Hematopoietic multipotent progenitor cell treated with erythropoietin and hydrocortisone succinate and interleukin-3 and kit ligand, for 6 days (in vitro differentiated cells): Measurements from ENCODE around the gene HOXD4.

Experiments used
- DNase-seq: peaks from one replicate; pipeline ENCODE4 v3.0.0-alpha.2; 2015

HOXD4 gene

DNA sequence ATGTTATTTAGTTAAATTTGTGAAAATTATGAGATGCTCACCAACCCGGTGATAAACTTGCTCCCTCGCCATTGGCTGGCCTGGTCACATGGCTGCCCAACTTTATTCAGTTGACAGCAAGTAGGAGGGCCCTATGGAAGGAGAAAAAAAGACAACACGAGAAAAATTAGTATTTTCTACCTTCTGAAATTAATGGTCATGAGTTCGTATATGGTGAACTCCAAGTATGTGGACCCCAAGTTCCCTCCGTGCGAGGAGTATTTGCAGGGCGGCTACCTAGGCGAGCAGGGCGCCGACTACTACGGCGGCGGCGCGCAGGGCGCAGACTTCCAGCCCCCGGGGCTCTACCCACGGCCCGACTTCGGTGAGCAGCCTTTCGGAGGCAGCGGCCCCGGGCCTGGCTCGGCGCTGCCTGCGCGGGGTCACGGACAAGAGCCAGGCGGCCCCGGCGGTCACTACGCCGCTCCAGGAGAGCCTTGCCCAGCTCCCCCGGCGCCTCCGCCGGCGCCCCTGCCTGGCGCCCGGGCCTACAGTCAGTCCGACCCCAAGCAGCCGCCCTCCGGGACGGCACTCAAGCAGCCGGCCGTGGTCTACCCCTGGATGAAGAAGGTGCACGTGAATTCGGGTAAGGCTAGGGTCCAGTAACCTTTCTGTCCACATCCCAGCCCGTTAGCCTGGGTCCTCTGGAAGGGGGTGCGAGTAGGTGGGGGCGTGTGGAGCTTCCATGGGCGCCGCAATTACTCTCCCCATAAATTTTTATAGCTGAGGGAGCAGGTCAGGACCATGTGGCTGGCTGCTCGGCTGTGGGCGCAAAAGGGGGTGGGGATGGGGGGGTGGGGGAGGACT, at the start of gene HOXD4:
HOXD4 (plus strand) TSS at position 109 of the 846 bp plus-strand sequence; CDS start at position 193, 84 bp downstream.
- DNase-seq: no peak

DNA sequence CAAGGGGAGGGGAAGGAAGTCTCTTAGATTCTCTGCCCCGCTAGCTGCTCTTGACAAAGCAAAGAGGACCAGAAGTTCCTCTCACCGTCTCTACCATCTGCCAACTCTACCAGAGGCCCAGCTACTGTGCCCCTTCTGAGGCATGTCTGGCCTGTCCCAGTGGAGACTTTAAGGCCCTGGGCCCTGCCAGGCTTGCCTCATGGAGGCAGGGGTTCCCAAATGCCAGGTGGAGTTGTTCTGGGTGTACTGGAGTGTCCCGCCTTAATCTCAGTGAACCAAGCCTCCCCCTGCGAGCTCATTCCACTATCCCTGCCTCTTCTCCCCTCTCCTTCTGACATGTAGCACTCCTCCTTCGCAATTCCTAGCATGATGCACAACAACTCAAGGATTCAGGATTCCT, 49.5 kb upstream of the HOXD4 start:
- no peak for DNase-seq

DNA sequence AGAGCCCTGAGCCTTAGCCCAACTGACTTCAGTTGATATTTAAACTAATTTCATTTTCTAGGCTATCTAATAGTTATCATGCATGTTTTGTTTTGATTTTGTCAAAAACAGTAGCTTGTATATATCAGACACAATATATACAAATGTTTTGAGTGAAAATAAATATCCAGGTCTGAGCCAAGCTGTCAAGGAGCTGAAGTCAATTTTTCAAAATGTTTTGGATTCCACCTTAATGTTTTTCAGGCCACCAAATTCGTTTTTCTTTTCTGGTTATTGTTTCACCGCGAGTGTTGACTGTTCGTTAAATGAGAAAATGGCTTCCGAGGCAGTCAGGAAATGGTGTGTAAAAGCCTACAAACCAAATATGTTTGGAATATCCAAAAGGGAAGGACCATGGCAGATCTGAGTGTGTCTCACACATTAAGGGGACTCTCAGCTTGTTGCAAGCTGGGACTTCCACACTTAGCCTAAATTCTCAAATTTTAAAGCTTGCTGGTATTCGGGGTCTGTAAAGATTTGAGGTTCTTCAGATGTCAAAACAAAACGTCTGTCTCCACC, 49.0 kb upstream of the HOXD4 start:
- DNase-seq: no peak

- no peak for DNase-seq
These were observed 48.2 kb upstream of the HOXD4 start for GRCh38 chr2:176103194-176103593.

DNA sequence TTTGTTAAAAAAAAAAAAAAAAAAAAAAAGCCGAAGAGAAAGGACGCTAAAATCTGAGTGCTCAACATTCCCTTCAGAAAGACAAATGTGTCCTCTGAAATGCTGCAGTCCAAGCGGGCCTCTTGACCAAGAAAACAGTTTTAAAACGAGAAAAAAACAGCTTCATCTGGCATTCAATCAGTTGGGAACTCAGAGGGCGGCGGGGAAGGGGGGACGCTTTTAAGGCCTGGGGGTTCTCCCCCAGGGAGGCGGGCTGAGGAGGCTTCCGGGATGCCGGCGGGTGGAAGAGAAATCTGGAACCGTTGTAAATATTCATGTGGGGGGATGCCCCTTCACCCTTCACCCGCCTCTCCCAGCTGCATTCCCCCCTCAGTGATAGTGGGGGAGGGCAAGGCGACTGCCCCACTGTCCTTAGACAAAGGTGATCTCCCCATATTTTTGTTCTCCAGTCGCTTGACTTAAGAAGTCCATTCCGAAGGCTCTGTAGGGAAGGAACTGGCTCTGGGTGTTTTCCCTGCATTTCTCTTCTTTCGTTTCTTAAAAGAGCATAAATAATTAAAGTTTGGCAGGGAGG, 47.5 kb upstream of the HOXD4 start:
- DNase-seq: no peak

GRCh38 chr2:176104316-176105077, 46.9 kb upstream of the HOXD4 start:
- no peak for DNase-seq

DNA sequence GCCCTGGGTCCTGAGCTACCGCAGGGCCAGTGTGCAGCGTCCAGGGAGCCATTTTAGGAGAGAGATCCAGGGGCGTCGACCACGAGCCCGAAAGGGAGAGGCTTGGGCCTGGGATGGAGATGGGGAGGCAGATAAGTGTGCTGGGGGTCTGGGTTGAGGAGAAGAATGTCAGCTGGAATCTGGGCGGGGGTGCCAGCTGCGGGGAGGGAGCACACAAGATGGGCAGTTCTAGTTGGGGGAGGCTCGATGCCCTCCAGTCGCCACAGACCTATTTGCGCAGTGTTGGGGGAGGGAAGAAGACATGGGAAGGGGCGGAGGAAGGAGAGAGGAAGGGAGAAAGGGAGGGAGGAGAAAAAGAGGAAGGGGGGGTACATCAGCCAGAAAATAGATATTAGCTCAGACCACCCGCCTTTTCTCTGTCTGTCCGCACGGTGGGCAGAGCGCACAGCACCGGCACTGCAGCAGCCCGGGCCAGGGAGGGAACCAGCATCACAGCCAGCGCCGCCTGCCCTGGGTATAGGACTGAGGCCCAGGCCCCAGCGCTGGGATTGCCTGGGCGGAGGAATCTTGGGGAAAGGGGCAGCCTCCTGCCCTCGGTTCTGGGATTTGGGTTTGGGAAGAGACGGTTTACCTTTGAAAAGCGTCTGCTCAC, 46.1 kb upstream of the HOXD4 start:
- DNase-seq: no peak

DNA sequence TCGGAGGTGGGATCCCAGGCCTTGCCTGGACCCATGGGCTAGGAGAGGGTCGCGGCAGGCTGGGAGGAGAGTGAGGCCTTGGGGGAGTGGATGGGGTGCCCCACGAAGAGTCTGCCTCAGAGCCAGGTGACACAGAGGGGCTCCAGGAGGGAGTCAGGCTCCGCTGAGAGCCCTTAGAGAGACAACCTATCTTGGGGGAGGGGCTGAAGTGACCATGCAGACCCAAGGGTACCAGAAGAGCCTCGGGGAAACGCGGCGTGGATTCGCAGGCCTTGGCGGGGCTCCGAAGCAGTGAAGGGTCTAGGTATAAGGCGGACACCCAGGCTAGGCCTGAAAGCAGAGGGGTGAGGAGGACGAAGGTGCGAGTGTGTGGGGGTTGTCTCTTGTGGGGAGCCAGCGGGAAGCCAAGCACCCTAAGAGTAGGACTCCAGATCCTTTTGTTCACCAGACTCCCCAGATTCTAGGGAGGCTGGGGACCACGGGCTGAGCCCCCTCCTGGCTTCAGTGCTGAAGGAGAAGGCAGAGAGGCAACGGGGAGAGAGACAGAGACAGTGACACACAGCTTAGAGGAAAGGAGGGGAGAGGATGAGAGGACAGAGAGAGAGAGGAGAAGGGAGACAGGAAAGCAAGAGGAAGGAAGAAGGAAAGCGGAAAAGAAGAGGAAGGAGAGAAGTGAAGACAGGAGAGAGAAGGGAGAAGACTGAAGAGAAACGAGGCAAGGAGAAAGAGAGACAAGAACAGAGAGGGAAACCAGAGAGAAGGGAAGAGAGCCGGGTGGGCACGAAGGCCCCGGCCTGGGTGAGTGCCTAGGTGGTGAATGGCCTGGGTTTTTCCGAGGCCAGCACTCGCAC, 45.4 kb upstream of the HOXD4 start:
- no peak for DNase-seq

DNA sequence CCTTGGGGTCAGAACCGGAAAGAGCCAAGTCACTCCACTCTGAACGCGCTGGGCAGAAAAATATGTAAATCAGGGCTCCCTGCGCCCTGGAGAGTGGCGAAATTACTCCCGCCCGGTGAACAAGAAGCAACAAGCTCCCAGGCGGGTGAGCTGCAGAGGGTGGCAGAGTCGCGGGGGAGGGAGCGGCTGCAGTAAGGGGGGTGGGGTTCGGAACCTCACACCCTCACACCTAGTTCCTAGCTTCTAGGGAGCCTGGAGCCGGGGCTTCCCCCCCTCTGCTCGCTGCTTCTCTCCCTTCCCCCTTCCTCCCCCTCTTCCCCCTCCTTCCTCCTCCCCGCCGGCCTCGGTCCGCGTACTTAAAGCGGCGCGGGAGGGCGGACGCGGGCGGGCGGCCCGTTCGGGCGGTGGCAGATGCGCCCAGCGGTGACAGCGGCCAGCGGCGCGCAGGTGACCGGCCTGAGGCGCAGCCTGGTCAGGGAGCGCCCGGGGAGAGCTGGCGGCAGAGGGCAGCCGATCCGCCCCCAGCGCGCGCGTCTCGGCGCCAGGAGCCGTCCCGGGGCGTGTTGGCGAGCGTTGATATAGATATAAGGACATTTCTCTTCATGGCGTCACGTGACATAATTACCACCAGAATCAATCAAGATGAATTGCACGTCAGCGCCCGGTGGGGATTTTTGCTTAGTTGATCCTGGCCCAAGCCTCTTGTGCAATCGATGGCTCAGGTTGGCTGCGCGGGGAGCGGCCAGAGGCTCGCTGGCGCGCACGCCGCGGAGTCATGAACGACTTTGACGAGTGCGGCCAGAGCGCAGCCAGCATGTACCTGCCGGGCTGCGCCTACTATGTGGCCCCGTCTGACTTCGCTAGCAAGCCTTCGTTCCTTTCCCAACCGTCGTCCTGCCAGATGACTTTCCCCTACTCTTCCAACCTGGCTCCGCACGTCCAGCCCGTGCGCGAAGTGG, 44.5 kb upstream of the HOXD4 start, which contains the start of gene HOXD11:
HOXD11 (plus strand) TSS at position 700 of the 959 bp plus-strand sequence; CDS start at position 776, 76 bp downstream.
- no peak for DNase-seq

- DNase-seq: no peak
These were observed 43.6 kb upstream of the HOXD4 start for GRCh38 chr2:176107731-176108181.

DNA sequence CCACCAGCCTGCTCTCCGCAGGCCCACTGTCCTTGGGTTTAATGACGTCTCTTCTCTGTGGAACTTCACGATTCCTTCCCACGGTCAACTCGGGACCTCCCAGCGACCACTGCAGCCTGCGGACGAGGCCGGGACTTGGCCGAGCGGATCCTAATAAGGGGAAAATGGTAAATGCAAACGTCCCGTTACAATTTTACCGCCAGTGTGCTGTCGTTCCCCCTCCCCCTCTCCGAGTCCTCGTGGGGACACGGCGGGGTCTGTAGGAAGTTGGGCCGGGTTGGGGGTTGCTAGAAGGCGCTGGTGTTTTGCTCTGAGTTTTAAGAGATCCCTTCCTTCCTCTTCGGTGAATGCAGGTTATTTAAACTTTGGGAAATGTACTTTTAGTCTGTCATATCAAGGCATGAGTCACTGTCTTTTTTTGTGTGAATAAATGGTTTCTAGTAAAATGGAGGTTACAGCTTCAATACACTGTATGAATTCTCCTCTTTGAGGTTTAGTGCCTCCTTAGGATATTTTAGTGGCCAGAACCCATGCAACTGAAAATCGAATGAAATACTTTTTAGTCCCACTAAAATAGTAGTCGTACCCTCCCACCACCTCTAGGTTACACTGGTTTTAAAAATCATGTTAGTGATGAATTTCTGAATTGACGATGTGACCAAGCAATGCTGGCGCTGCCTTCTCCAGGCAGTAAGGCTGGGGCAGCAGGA, 42.0 kb upstream of the HOXD4 start:
- no peak for DNase-seq

- DNase-seq: no peak
These were observed 41.4 kb upstream of the HOXD4 start for GRCh38 chr2:176109946-176110345.

GRCh38 chr2:176110415-176111308, 40.7 kb upstream of the HOXD4 start:
- DNase-seq: no peak

- DNase-seq: peak; percentile 73
These were observed 40.1 kb upstream of the HOXD4 start for GRCh38 chr2:176111309-176111663.

DNA sequence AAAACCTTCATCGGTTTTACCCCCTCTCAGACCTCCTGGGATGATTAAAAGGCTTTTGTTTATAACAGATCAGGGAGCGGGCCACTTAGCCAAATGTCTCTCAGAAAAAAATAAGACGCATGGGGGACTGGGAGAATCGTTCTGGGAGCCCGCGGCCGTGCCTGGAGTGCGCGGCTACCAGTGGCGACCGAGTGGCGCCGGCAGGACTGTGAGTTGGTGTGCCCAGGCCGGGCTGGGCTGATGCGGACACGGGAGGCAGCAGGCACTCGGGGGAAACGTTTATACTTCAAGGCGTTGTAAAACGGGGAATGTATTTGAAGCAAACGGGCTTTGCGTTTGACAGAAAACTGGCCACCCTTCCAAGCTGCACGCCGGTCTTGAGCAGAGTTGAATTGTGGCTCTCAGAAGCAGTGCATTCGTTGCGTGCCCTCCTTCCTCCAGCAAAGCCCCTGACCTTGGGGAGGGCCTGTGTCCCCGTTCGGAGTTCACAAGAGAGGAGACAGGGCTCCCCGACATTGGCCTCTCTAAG, 39.4 kb upstream of the HOXD4 start:
- no peak for DNase-seq

DNA sequence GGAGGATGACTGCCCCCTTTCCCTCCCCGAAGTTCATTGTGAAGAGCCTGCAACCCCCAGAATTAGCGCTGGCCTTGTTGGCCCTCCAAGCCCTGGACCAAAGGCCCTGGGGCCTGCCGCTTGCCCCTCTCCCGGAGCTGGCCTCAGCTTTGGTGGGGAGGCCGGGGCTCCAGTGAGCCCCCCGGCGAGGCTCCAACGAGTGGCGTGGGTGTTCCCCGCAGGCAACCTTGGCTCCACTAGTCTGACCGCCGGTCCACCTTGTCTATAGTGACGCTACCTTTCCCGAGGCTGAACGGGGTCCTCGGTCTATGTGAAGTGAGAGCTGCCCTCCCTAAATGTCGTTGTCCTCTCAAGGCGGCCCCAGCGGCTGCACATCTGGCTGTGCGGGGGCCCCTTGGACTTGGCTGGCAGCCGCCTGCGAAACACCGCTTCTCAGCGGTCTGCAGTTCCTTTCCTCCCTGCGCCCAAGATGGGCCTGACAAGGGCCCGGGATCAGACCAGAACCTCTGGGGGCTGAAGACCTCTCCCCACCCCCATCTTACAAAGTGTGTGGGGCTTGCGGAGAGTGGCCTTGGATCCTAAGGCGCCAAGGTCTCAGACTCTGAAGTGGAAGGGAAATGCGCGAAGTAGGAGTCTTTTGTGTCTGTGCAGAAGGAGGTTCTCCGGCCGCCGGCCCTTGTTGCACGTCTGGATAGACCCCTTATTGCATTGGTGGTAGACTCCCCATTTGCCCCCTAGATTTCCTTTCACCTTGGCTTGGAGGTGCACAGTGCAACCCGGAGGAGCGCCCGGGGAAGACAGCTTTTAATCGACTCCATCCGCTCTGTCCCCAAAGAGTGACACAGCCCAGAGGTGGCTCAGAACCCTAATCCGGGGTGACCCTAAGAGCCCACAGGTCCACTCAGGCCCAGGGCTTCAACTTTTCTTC, 38.7 kb upstream of the HOXD4 start:
- no peak for DNase-seq
